H1 (cell line): ENCODE measurements around the gene ADAM19. TPM values are rescaled to one million over a fixed set of nuclear protein-coding genes. Genes with fewer than 3 reads are reported as not detected.
A peak's percentile ranks its signal among the peaks of the same experiment; 100 is the strongest.

Experiments used
- CTCF ChIA-PET: fragments of 300-600 bp; sonication (Branson Sonifier 250); formaldehyde crosslinking; loops from one replicate; lab custom pipeline; 2021; ENCODE audit not compliant: partially characterized antibody; lab: Charles Lee
- POLR2A ChIA-PET: fragments of 300-600 bp; sonication (Branson Sonifier 250); formaldehyde crosslinking; loops from one replicate; lab custom pipeline; 2021; ENCODE audit warnings: inconsistent platforms; ENCODE audit not compliant: partially characterized antibody; lab: Charles Lee
- DNase-seq, 2 experiments: peaks; one replicate each; pipeline versions ENCODE4 v3.0.0 to v3.0.0-alpha.2; 2010 to 2022; ENCODE audit warnings: low spot score in 2 of 2, low read depth in 1 of 2, mixed read lengths in 1 of 2
- FAIRE-seq: peaks from 2 replicates; lab custom pipeline; 2011; peaks lifted over from hg19 to GRCh38; lab: Jason Lieb, UNC
- H2AFZ ChIP-seq: 2 replicates; pipeline ENCODE4 v1.8.1; 2012; ENCODE audit warnings: low read length, inconsistent platforms
- H2AK5ac ChIP-seq: 2 replicates; pipeline ENCODE4 v1.6.1; 2013; ENCODE audit warnings: low read depth, low read length
- H2BK120ac ChIP-seq: replicated peaks from 2 replicates; pipeline ENCODE3; 2013; ENCODE audit warnings: low read depth, low read length, inconsistent platforms
- H2BK12ac ChIP-seq: 2 replicates; pipeline ENCODE4 v1.6.1; 2013; ENCODE audit warnings: low read depth, low read length
- H2BK15ac ChIP-seq: 2 replicates; pipeline ENCODE4 v1.6.1; 2013; ENCODE audit warnings: low read length
- H2BK20ac ChIP-seq: 2 replicates; pipeline ENCODE4 v1.6.1; 2013; ENCODE audit warnings: low read length
- H2BK5ac ChIP-seq: 2 replicates; pipeline ENCODE4 v1.6.1; 2013; ENCODE audit warnings: low read depth, low read length
- H3K14ac ChIP-seq: 2 replicates; pipeline ENCODE4 v1.6.1; 2013; ENCODE audit warnings: inconsistent platforms; ENCODE audit not compliant: insufficient read length
- H3K18ac ChIP-seq: 2 replicates; pipeline ENCODE4 v1.6.1; 2013; ENCODE audit warnings: low read length; ENCODE audit errors: extremely low read depth
- H3K23ac ChIP-seq: 2 replicates; pipeline ENCODE4 v1.6.1; 2013; ENCODE audit warnings: inconsistent platforms; ENCODE audit not compliant: insufficient read length
- H3K23me2 ChIP-seq: 2 replicates; pipeline ENCODE4 v1.6.1; 2013; ENCODE audit warnings: low read depth, low read length
- H3K27ac ChIP-seq: 2 replicates; pipeline ENCODE4 v1.6.1; 2011; ENCODE audit warnings: low read depth, low read length, inconsistent platforms
- H3K27me3 ChIP-seq, 4 experiments: replicated peaks in 1 of 4; 1 replicate in 1 of 4; 2 replicates in 3 of 4; pipeline versions ENCODE4 v1.6.1 to v1.8.1; 2011 to 2013; ENCODE audit warnings: low read length in 3 of 4, mild to moderate bottlenecking in 3 of 4, inconsistent platforms in 2 of 4, mixed read lengths in 2 of 4, moderate library complexity in 1 of 4; ENCODE audit not compliant: control insufficient read depth in 3 of 4, insufficient read depth in 3 of 4; ENCODE audit errors: extremely low read depth in 1 of 4
- H3K36me3 ChIP-seq, 4 experiments: 2 replicates each; pipeline versions ENCODE4 v1.6.1 to v1.8.1; 2011 to 2013; ENCODE audit warnings: mild to moderate bottlenecking in 4 of 4, low read length in 3 of 4, moderate library complexity in 2 of 4, control low read depth in 1 of 4, inconsistent platforms in 1 of 4; ENCODE audit not compliant: insufficient read depth in 4 of 4, control insufficient read depth in 2 of 4
- H3K4ac ChIP-seq: replicated peaks from 2 replicates; pipeline ENCODE3; 2013; ENCODE audit warnings: low read length, low read depth, mixed read lengths, inconsistent platforms; ENCODE audit not compliant: insufficient read length
- H3K4me1 ChIP-seq, 4 experiments: replicated peaks in 1 of 4; 1 replicate in 1 of 4; 2 replicates in 3 of 4; pipeline versions ENCODE4 v1.6.1 to v1.8.1; 2011 to 2013; ENCODE audit warnings: low read length in 3 of 4, inconsistent platforms in 2 of 4, mixed read lengths in 1 of 4; ENCODE audit not compliant: insufficient read depth in 4 of 4, control insufficient read depth in 3 of 4
- H3K4me2 ChIP-seq, 2 experiments: 2 replicates each; pipeline versions ENCODE4 v1.6.1 to v1.8.1; 2011 to 2013; ENCODE audit warnings: low read depth in 2 of 2, low read length in 2 of 2, control low read depth in 1 of 2, inconsistent platforms in 1 of 2, mild to moderate bottlenecking in 1 of 2; ENCODE audit not compliant: insufficient read depth in 1 of 2
- H3K4me3 ChIP-seq, 4 experiments: fragments of 200-600, 300-600 bp in 1 of 4; sonication (generic), shearing (Covaris generic), sonication (Bioruptor Twin) in 1 of 4; 2 replicates each; pipeline versions ENCODE4 v1.5.1 to v1.8.1; 2011 to 2016; ENCODE audit warnings: low read length in 4 of 4, low read depth in 3 of 4, control low read depth in 2 of 4, inconsistent platforms in 2 of 4, mild to moderate bottlenecking in 2 of 4, mixed read lengths in 1 of 4, moderate library complexity in 1 of 4; ENCODE audit not compliant: insufficient read depth in 2 of 4; ENCODE audit errors: extremely low read depth in 1 of 4
- H3K56ac ChIP-seq: replicated peaks from 2 replicates; pipeline ENCODE3; 2013; ENCODE audit warnings: low read depth, mild to moderate bottlenecking, mixed read lengths, low read length, inconsistent platforms; ENCODE audit not compliant: insufficient read length
- H3K79me1 ChIP-seq: 2 replicates; pipeline ENCODE4 v1.6.1; 2013; ENCODE audit warnings: low read depth, low read length, control low read depth
- H3K79me2 ChIP-seq, 2 experiments: 2 replicates each; pipeline versions ENCODE4 v1.6.1 to v1.8.1; 2012 to 2013; ENCODE audit warnings: low read length in 2 of 2, mild to moderate bottlenecking in 2 of 2, inconsistent platforms in 1 of 2; ENCODE audit not compliant: insufficient read depth in 2 of 2, control insufficient read depth in 1 of 2
- H3K9ac ChIP-seq, 4 experiments: replicated peaks in 1 of 4; 1 replicate in 1 of 4; 2 replicates in 3 of 4; pipeline versions ENCODE4 v1.6.1 to v1.8.1; 2011 to 2013; ENCODE audit warnings: low read depth in 3 of 4, low read length in 3 of 4, control low read depth in 2 of 4, mild to moderate bottlenecking in 2 of 4, moderate library complexity in 2 of 4, inconsistent platforms in 1 of 4; ENCODE audit errors: extremely low read depth in 1 of 4
- H3K9me3 ChIP-seq, 2 experiments: 2 replicates each; pipeline versions ENCODE4 v1.6.1 to v1.8.1; 2012 to 2013; ENCODE audit warnings: mild to moderate bottlenecking in 2 of 2, moderate library complexity in 2 of 2, control low read depth in 1 of 2, inconsistent platforms in 1 of 2, low read depth in 1 of 2, low read length in 1 of 2, mixed read lengths in 1 of 2; ENCODE audit not compliant: insufficient read depth in 2 of 2
- H4K20me1 ChIP-seq, 2 experiments: replicated peaks in 1 of 2; 2 replicates each; pipeline versions ENCODE3 to v1.8.1; 2011 to 2013; ENCODE audit warnings: inconsistent platforms in 2 of 2, low read length in 2 of 2, mild to moderate bottlenecking in 1 of 2; ENCODE audit not compliant: insufficient read depth in 2 of 2, control insufficient read depth in 1 of 2
- H4K5ac ChIP-seq: 2 replicates; pipeline ENCODE4 v1.6.1; 2013; ENCODE audit warnings: low read length, low read depth, mixed read lengths, inconsistent platforms; ENCODE audit not compliant: insufficient read length
- H4K8ac ChIP-seq: 2 replicates; pipeline ENCODE4 v1.8.0; 2013; ENCODE audit warnings: mild to moderate bottlenecking, moderate library complexity, low read length, inconsistent platforms; ENCODE audit not compliant: insufficient read depth; ENCODE audit errors: extremely low read depth
- H4K91ac ChIP-seq: replicated peaks from 2 replicates; pipeline ENCODE3; 2013; ENCODE audit warnings: low read length, mixed read lengths, inconsistent platforms; ENCODE audit not compliant: insufficient read length
- CBX5 ChIP-seq: fragments of 300-800, 300-1000 bp; sonication (generic); IDR thresholded peaks from 2 replicates; pipeline ENCODE4 v1.7.1; 2016; ENCODE audit warnings: antibody characterized with exemption, low read length, low read depth
- EGR1 ChIP-seq: IDR thresholded peaks from 2 replicates; pipeline ENCODE4 v1.6.1; 2011; ENCODE audit warnings: low read depth, low read length, borderline replicate concordance
- FOSL1 ChIP-seq: IDR thresholded peaks from 2 replicates; pipeline ENCODE4 v1.6.1; 2011; ENCODE audit warnings: mild to moderate bottlenecking, low read depth, low read length, moderate library complexity; ENCODE audit not compliant: insufficient read depth
- HDAC2 ChIP-seq, 2 experiments: fragments of 300-600 bp in 1 of 2; sonication (generic) in 1 of 2; IDR thresholded peaks; 2 replicates each; pipeline ENCODE4 v1.6.1; 2011 to 2012; ENCODE audit warnings: low read depth in 2 of 2, low read length in 2 of 2, mild to moderate bottlenecking in 2 of 2, moderate library complexity in 2 of 2, borderline replicate concordance in 1 of 2, inconsistent platforms in 1 of 2
- RAD21 ChIP-seq, 2 experiments: IDR thresholded peaks in 1 of 2; conservative IDR thresholded peaks in 1 of 2; 2 replicates each; pipeline ENCODE4 v1.6.1; 2011; ENCODE audit warnings: low read depth in 2 of 2, low read length in 2 of 2, improper control_type of control experiment in 1 of 2, inconsistent platforms in 1 of 2, mild to moderate bottlenecking in 1 of 2, moderate library complexity in 1 of 2
- RBBP5 ChIP-seq: IDR thresholded peaks from 2 replicates; pipeline ENCODE4 v1.7.1; 2012; ENCODE audit warnings: low read depth, mild to moderate bottlenecking, inconsistent platforms, low read length, moderate library complexity, borderline replicate concordance
- WGBS, 2 experiments: shearing (Covaris generic) in 1 of 2; methylation state at CpG; one replicate each; pipeline versions ENCODE4 v1.1.6 to v1.1.7; 2013 to 2015; ENCODE audit warnings: low lambda C conversion rate in 2 of 2, mixed read lengths in 2 of 2, inconsistent platforms in 1 of 2, low coverage in 1 of 2, missing lambda C conversion rate in 1 of 2; ENCODE audit not compliant: insufficient replicate concordance in 2 of 2, insufficient coverage in 1 of 2, insufficient read length in 1 of 2; ENCODE audit errors: extremely low coverage in 1 of 2, missing lambda C conversion rate in 1 of 2; 5-methylcytosine and 5-hydroxymethylcytosine counted together
- polyA plus RNA-seq, 7 experiments: library from polyadenylated mRNA; depleted of rRNA in 3 of 7; stranded (reverse) in 5 of 7; unstranded in 2 of 7; fragments of >200 nt in 5 of 7; fragments of 200-250 nt in 2 of 7; gene quantifications; 1 replicate in 5 of 7; 2 replicates in 1 of 7; 4 replicates in 1 of 7; pipeline versions ENCODE4 v1.2.1 to v1.2.3, GENCODE V29; 2011 to 2013; ENCODE audit warnings: missing spikeins in 2 of 7, mixed read lengths in 2 of 7
- total RNA-seq: library from RNA; stranded (reverse); fragmentation: NEBNext Ultra II Directional; extraction: Animal tissue kit (Norgen Biotek cat#: 25700); gene quantifications from 2 replicates; pipeline ENCODE4 v1.2.1, GENCODE V29; 2021
- TF ChIP-seq, protein P1 (sequence below), 3 experiments: IDR thresholded peaks; 1 replicate in 2 of 3; 2 replicates in 1 of 3; pipeline versions ENCODE4 v1.5.1 to v1.6.1; 2011; ENCODE audit warnings: low read length in 3 of 3, mild to moderate bottlenecking in 3 of 3, inconsistent platforms in 2 of 3, low read depth in 1 of 3, moderate library complexity in 1 of 3; ENCODE audit not compliant: insufficient read depth in 1 of 3; ENCODE audit errors: control extremely low read depth in 1 of 3

The ADAM19 gene
- total and polyA plus RNA-seq, 2 of the 8 experiments (the other 6 are each of a cell fraction or from before 2014, with no cell fraction given) = 6.5 to 22.7 TPM

DNA sequence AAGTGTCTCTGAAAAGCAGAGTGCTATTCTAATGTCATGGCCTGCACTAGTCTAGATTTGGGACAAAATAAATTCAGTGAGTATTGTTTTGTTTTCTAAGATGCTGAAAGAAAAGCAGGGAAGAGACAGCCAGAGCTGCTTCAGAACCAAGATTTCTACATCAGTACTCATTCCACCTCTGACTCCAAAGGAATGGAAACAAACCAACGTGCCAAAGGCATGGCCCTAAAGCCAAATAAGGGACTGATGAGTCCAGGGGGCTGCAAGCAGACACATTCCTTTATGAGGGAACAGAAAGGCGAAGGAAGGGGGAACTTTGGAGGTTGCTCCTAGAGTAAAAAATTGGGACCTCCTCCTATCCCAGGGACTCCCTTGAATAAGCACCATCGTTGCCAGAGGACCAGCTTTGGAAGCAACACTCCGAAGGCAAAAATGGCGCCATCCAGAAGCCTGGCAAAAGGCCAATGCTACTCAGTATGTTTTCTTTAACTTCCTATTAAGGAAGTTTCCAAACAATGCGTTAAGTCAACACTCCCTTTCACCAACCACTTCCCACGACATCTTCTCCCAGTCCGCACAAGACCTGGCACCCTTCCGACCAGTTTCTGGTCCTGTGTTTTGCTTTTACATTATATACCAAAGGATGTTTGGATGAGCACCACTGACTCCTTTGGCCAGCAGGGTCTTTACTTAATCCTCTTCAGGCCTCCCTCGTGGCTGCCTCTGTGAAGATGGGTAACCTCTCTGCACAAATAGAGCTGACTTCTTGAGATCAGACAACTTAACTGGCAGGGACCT lies 31.6 kb downstream of the ADAM19 start:
- Histone ChIP-seq H3K4me2 (no peak overlapping the region), H3K79me2 (no peaks in the 10 kb centered on the region)
- CTCF ChIA-PET = interaction anchor here (0.7 to 1.3 kb wide), 3 partner anchors 13 to 200 kb away, joined by 3 read pairs; partner anchors contain the start of gene LSM11
- TF ChIP-seq RAD21 (IDR thresholded peaks at IDR 0.05 in 1 of 2, conservative IDR thresholded peaks at IDR 0.05 in 1 of 2; ENCODE audit: low read depth in 2 of 2, low read length in 2 of 2) (no peak), EGR1 (no peak), CBX5 (no peak), RBBP5 (no peak), HDAC2 (IDR thresholded peaks at IDR 0.05; ENCODE audit: borderline replicate concordance in 1 of 2, low read depth in 2 of 2, low read length in 2 of 2) (no peak), FOSL1 (no peak)
- TF ChIP-seq, protein P1, sequence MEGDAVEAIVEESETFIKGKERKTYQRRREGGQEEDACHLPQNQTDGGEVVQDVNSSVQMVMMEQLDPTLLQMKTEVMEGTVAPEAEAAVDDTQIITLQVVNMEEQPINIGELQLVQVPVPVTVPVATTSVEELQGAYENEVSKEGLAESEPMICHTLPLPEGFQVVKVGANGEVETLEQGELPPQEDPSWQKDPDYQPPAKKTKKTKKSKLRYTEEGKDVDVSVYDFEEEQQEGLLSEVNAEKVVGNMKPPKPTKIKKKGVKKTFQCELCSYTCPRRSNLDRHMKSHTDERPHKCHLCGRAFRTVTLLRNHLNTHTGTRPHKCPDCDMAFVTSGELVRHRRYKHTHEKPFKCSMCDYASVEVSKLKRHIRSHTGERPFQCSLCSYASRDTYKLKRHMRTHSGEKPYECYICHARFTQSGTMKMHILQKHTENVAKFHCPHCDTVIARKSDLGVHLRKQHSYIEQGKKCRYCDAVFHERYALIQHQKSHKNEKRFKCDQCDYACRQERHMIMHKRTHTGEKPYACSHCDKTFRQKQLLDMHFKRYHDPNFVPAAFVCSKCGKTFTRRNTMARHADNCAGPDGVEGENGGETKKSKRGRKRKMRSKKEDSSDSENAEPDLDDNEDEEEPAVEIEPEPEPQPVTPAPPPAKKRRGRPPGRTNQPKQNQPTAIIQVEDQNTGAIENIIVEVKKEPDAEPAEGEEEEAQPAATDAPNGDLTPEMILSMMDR (IDR thresholded peaks at IDR 0.05; ENCODE audit: control extremely low read depth in 1 of 3, insufficient read depth in 1 of 3, low read depth in 1 of 3, low read length in 3 of 3) = no peak

More for the DNA sequence above, 31.6 kb downstream of the ADAM19 start:
- no peak overlapping the region for H3K4ac ChIP-seq
- no peak overlapping the region for H2BK20ac ChIP-seq
- 92% methylated on average over 10 of the region's 10 CpGs; no CpG with 5 or more reads in 1 of the 2 experiments for WGBS, 2 experiments
- H3K23me2 ChIP-seq = no peaks in the 10 kb centered on the region
- peaks cover 0 to 7% (median 1%) of the 10 kb centered on the region in 4 experiments; a peak in 4 of 7 replicates for H3K4me1 ChIP-seq
- H3K9ac ChIP-seq = no peak overlapping the region
- no peaks in the 10 kb centered on the region for H3K9me3 ChIP-seq
- POLR2A ChIA-PET = no interaction called here
- H4K8ac ChIP-seq = no peak overlapping the region
- no peaks in the 10 kb centered on the region for H3K27me3 ChIP-seq
- H3K27ac ChIP-seq = no peak overlapping the region
- no peak overlapping the region for H3K56ac ChIP-seq
- DNase-seq = no peak
- H4K20me1 ChIP-seq = no peaks in the 10 kb centered on the region
- no peak overlapping the region for H3K23ac ChIP-seq
- 0 out of 2 replicates have a peak overlapping the region, but pooled peaks have one; percentile 19 for H2AK5ac ChIP-seq
- no peak overlapping the region for H3K14ac ChIP-seq
- no peak for FAIRE-seq
- no peak overlapping the region for H2BK15ac ChIP-seq
- no peak overlapping the region for H4K5ac ChIP-seq
- no peak overlapping the region for H2BK120ac ChIP-seq
- no peaks in the 10 kb centered on the region for H3K36me3 ChIP-seq
- no peaks in the 10 kb centered on the region; the same call in none of the 2 replicates for H3K79me1 ChIP-seq
- no peak overlapping the region for H2AFZ ChIP-seq
- no peak overlapping the region for H3K4me3 ChIP-seq
- H2BK5ac ChIP-seq = no peak overlapping the region
- H4K91ac ChIP-seq = no peak overlapping the region
- no peak overlapping the region for H2BK12ac ChIP-seq
- H3K18ac ChIP-seq = no peak overlapping the region
